Cardiac muscle cell (in vitro differentiated cells and primary cell): Measurements from ENCODE around the gene SPIN1. TPM values are rescaled to one million over a fixed set of nuclear protein-coding genes. Genes with fewer than 3 reads are reported as not detected.

Source experiments
- DNase-seq, 2 donors: peaks; one replicate each; pipeline versions ENCODE4 v3.0.0 to v3.0.0-alpha.2; 2010 to 2017; ENCODE audit warnings: low read depth in 1 of 2, low spot score in 1 of 2
- H3K27ac ChIP-seq: fragments of 200-600 bp; sonication (generic); 2 replicates; pipeline ENCODE4 v1.5.1; 2016
- H3K27me3 ChIP-seq: fragments of 200-600 bp; sonication (generic); 2 replicates; pipeline ENCODE4 v1.6.0; 2016; ENCODE audit warnings: control low read depth
- H3K36me3 ChIP-seq: fragments of 200-600 bp; sonication (generic); 2 replicates; pipeline ENCODE4 v1.5.1; 2016; ENCODE audit warnings: control low read depth
- H3K4me1 ChIP-seq: fragments of 200-600 bp; sonication (generic); 2 replicates; pipeline ENCODE4 v1.8.1; 2017; ENCODE audit warnings: low read depth, mild to moderate bottlenecking, mixed run types
- H3K4me3 ChIP-seq: fragments of 200-600 bp; sonication (generic); 2 replicates; pipeline ENCODE4 v1.5.1; 2016; ENCODE audit warnings: mild to moderate bottlenecking
- H3K9me3 ChIP-seq: fragments of 200-600 bp; sonication (generic); 2 replicates; pipeline ENCODE4 v1.5.1; 2017; ENCODE audit warnings: low read depth, mild to moderate bottlenecking, control low read depth
- polyA plus RNA-seq: library from polyadenylated mRNA; unstranded; fragments of >200 nt; fragmentation: Nextera tagmentation; extraction: Ambion mirVana; gene quantifications from 2 replicates; pipeline ENCODE4 v1.2.1, GENCODE V29; 2016
- total RNA-seq: library from RNA; depleted of rRNA; stranded (reverse); fragments of >200 nt; gene quantifications from 2 replicates; pipeline ENCODE4 v1.2.3, GENCODE V29; 2016
- TF ChIP-seq, protein P1 (sequence below): IDR thresholded peaks from 2 replicates; pipeline ENCODE4 v1.5.1; 2012; ENCODE audit warnings: low read depth, mild to moderate bottlenecking, low read length

SPIN1 gene
- total and polyA plus RNA-seq, 2 experiments from 2014 or later = 57.6 to 67.5 TPM

GRCh38 chr9:88429595-88430430, 41.6 kb downstream of the SPIN1 start:
- Histone ChIP-seq H3K4me1 (no peaks in the 10 kb centered on the region), H3K4me3 (no peak overlapping the region), H3K9me3 (no peaks in the 10 kb centered on the region), H3K27me3 (no peaks in the 10 kb centered on the region), H3K27ac (no peak overlapping the region), H3K36me3 (peaks cover 13% of the 10 kb centered on the region)
- TF ChIP-seq, protein P1, sequence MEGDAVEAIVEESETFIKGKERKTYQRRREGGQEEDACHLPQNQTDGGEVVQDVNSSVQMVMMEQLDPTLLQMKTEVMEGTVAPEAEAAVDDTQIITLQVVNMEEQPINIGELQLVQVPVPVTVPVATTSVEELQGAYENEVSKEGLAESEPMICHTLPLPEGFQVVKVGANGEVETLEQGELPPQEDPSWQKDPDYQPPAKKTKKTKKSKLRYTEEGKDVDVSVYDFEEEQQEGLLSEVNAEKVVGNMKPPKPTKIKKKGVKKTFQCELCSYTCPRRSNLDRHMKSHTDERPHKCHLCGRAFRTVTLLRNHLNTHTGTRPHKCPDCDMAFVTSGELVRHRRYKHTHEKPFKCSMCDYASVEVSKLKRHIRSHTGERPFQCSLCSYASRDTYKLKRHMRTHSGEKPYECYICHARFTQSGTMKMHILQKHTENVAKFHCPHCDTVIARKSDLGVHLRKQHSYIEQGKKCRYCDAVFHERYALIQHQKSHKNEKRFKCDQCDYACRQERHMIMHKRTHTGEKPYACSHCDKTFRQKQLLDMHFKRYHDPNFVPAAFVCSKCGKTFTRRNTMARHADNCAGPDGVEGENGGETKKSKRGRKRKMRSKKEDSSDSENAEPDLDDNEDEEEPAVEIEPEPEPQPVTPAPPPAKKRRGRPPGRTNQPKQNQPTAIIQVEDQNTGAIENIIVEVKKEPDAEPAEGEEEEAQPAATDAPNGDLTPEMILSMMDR = no peak
- no peak for DNase-seq

DNA sequence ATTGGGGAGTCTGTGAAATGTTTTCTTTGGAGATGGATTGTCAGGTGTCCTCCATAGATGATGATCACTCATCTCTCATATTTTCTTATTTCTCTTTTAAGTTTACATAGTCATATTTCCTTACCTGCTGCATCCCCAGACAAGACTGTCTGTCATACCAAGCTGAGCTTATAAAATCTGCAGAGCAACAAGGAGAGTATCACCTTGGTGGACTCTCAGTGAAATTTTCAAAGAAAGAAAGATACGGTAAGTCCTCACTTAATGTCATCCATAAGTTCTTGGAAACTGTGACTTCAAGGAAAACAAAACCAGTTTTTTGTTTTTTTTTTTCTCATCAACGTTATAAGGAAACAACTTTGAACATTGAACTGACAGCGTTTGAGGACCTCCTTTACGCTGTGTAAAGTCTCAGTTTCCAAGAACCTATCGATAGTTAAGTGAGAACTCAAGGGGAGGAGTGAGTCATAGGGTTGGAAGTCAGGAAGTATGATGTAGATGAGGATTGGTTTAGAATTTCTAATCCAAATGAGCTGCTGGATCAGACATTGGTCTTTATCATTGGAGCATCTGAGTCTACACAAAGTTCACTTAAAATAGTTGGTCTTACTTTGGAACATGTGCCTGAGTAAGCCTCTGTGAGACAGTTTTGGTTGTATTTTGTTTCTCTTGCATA, 45.5 kb downstream of the SPIN1 start:
- Histone ChIP-seq H3K4me3 (no peak overlapping the region), H3K9me3 (no peaks in the 10 kb centered on the region), H3K4me1 (no peaks in the 10 kb centered on the region), H3K36me3 (peaks cover 16% of the 10 kb centered on the region), H3K27ac (no peak overlapping the region), H3K27me3 (no peaks in the 10 kb centered on the region)
- peak in 1 of 2 donors; percentile 7 for DNase-seq
- TF ChIP-seq, protein P1 = no peak

- no peaks in the 10 kb centered on the region for H3K27me3 ChIP-seq
- no peak for DNase-seq
- H3K27ac ChIP-seq = no peak overlapping the region
- no peaks in the 10 kb centered on the region for H3K9me3 ChIP-seq
- TF ChIP-seq, protein P1 = no peak
- peaks cover 16% of the 10 kb centered on the region for H3K36me3 ChIP-seq
- H3K4me3 ChIP-seq = no peak overlapping the region
- no peaks in the 10 kb centered on the region for H3K4me1 ChIP-seq
Observed at GRCh38 chr9:88435336-88435735, 47.1 kb downstream of the SPIN1 start.

DNA sequence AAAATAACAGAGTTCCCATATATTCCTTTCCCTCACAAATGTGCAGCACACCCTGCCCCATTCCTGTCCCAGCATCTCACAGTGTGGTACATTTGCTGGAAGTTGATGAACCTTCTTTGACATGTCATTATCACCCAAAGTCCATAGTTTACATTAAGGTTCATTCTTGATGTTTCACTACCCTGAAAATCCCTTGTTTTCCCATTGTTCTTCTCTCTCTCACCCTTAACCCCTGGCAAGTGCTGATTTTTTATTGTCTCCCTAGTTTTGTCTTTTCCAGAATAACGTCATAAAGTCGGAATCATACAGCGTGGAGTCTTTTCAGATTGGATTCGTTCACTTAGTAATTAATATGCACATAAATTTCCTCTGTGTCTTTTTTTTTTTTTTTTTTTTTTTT, 48.1 kb downstream of the SPIN1 start:
- H3K4me1 ChIP-seq = no peaks in the 10 kb centered on the region
- DNase-seq = no peak
- TF ChIP-seq, protein P1 = no peak
- H3K4me3 ChIP-seq = no peak overlapping the region
- H3K36me3 ChIP-seq = peaks cover 16% of the 10 kb centered on the region
- no peak overlapping the region for H3K27ac ChIP-seq
- H3K9me3 ChIP-seq = no peaks in the 10 kb centered on the region
- H3K27me3 ChIP-seq = no peaks in the 10 kb centered on the region

GRCh38 chr9:88437210-88438146, 49.2 kb downstream of the SPIN1 start:
- Histone ChIP-seq H3K4me1 (no peaks in the 10 kb centered on the region), H3K27ac (no peak overlapping the region), H3K36me3 (peaks cover 12% of the 10 kb centered on the region), H3K27me3 (no peaks in the 10 kb centered on the region), H3K4me3 (no peak overlapping the region), H3K9me3 (no peaks in the 10 kb centered on the region)
- TF ChIP-seq, protein P1 = no peak
- no peak for DNase-seq
